Astrocyte of the spinal cord (primary cell): ENCODE results near the gene LEKR1.
"Not testable (repeated sequence)": the region's sequence is repeated elsewhere in the genome, so short reads cannot be mapped to it uniquely, and the experiment has no call there.

Experiments
- DNase-seq: peaks from one replicate; pipeline ENCODE4 v3.0.0; 2011; ENCODE audit warnings: low read depth, low spot score
- H3K4me3 ChIP-seq: 2 replicates; pipeline ENCODE4 v1.5.1; 2011; ENCODE audit warnings: low read depth, mild to moderate bottlenecking, low read length, moderate library complexity
- CTCF ChIP-seq: IDR thresholded peaks from 2 replicates; pipeline ENCODE4 v1.5.1; 2012; ENCODE audit warnings: low read depth, mild to moderate bottlenecking, low read length, inconsistent platforms
- in situ Hi-C: cut with HindIII; loops from 2 replicates; pipeline ENCODE4 v1.10.0; 2017; ENCODE audit warnings: low sequenced_read_pairs

Gene LEKR1

DNA sequence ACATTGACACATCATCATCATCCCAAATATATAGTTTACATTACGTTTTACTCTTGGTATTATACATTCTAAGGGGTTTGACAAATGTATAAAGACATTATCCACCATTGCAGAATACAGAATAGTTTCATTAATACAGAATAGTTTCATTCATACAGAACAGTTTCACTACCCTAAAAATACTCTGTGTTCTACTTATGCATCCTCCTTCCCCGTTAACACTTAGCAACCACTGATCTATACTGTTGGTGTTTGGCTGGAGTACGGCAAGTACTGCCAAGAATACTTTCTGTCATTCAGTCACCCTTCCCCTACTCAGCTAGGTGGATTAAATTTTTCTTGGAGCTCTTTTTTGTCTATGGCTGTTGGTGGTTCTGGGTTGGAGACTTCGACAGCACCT, 33.4 kb downstream of the LEKR1 start:
- DNase-seq = no peak
- in situ Hi-C loops = no loop called here
- TF ChIP-seq CTCF = no peak
- H3K4me3 ChIP-seq = no peak overlapping the region

DNA sequence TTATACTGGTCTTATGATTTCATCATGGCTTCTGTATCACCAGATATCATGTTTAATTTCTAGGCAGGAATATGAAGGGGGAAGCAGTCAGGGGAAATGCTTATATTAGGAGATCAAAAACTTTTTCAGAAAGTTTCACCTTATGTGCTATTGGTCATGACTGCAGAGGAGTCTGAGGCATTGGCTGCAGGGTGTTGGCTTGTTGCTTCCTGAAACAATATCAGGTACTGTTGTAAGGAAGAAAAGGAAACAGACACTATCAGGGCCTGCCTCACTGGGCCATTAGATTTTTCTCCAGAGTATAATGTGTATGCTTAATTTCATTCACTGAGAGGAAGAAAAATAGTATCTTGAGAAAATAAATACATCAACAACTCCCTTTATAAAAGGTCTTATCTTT, 34.7 kb downstream of the LEKR1 start:
- no peak for TF ChIP-seq CTCF
- in situ Hi-C loops = no loop called here
- DNase-seq = no peak
- H3K4me3 ChIP-seq = no peak overlapping the region

- no peak for TF ChIP-seq CTCF
- DNase-seq = no peak
- no peak overlapping the region for H3K4me3 ChIP-seq
- in situ Hi-C loops = no loop called here
Observed at GRCh38 chr3:156862338-156862737, 36.2 kb downstream of the LEKR1 start.

GRCh38 chr3:156865732-156866131, 39.6 kb downstream of the LEKR1 start:
- DNase-seq = peak; percentile 15
- no peak for TF ChIP-seq CTCF
- H3K4me3 ChIP-seq = no peak overlapping the region
- in situ Hi-C loops = no loop called here

DNA sequence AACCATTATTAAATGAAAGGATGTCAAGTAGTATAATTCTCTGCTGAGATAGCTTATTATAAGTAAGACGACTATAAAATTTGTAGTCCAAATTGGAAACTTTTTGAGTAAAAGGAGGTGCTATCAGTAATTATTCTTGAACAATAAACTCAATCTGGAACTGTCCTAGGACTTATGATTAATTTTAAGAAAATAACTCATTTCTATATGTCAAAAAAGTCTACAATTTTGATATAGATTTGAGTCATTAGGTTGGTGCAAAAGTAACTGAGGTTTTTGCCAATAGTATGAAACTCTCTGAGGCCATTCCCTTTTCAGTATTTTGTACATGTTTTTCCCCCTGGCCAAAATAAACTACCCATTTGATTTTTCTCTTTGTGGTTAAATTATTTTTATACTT, 41.0 kb downstream of the LEKR1 start:
- in situ Hi-C loops = no loop called here
- no peak for TF ChIP-seq CTCF
- H3K4me3 ChIP-seq = no peak overlapping the region
- no peak for DNase-seq

- no peak for DNase-seq
- no peak overlapping the region for H3K4me3 ChIP-seq
- TF ChIP-seq CTCF = no peak
- in situ Hi-C loops = no loop called here
Observed at GRCh38 chr3:156867920-156868319, 41.8 kb downstream of the LEKR1 start.

- in situ Hi-C loops = no loop called here
Observed at GRCh38 chr3:156873906-156874305, 47.8 kb downstream of the LEKR1 start.

DNA sequence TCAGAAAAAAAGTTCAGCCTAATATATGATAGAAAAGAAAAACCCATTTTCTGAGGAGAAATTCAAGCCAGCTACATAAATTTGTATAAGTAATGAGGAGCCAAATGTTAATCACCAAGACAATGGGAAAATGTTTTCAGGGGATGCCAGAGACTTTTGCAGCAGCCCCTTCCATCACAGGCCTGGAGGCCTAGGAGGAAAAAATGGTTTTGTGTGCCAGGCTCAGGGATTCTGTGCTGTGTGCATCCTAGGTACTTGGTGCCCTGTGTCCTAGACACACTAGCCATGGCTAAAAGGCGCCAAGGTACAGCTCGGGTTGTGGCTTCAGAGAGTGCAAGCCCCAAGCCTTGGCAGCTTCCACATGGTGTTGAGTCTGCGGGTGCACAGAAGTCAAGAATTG, 53.3 kb downstream of the LEKR1 start:
- in situ Hi-C loops, DNase-seq, H3K4me3 ChIP-seq: not testable (repeated sequence)

More at GRCh38 chr3:156873906-156874305, 47.8 kb downstream of the LEKR1 start:
- H3K4me3 ChIP-seq = no peak overlapping the region
- TF ChIP-seq CTCF = no peak
- DNase-seq = no peak
